ENCODE results near the gene NOD2. TPM values are rescaled to one million over a fixed set of nuclear protein-coding genes. Genes with fewer than 3 reads are reported as not detected.

NOD2 gene
- total RNA-seq, 1 experiment from 2014 or later: not detected

GRCh38 chr16:50717091-50717490 is 23.7 kb downstream of the NOD2 start:
- ChIA-PET CTCF (no interaction called here), POLR2A (no interaction called here)
- Histone ChIP-seq H3K27me3 (ENCODE audit: control insufficient read depth, insufficient read depth, low read length) (no peaks in the 10 kb centered on the region), H3K4me1 (ENCODE audit: control insufficient read depth, insufficient read depth, low read length) (no peaks in the 10 kb centered on the region), H3K4me3 (ENCODE audit: low read depth in 2 of 2, low read length in 2 of 2) (no peak overlapping the region), H3K27ac (ENCODE audit: low read length) (no peak overlapping the region), H3K9me3 (ENCODE audit: control insufficient read depth, insufficient read depth, low read depth, low read length) (no peaks in the 10 kb centered on the region), H3K36me3 (ENCODE audit: control insufficient read depth, insufficient read depth, low read length) (no peaks in the 10 kb centered on the region)
- in situ Hi-C loops (cut with HindIII; ENCODE audit: low pct_unique_long_range_greater_than_20kb, low sequenced_read_pairs): no loop called here
- no peak for TF ChIP-seq REST (IDR thresholded peaks at IDR 0.05; ENCODE audit: insufficient read depth in 1 of 2, low read depth in 2 of 2, low read length in 1 of 2)
- no peak for TF ChIP-seq POLR2AphosphoS5 (IDR thresholded peaks at IDR 0.05; ENCODE audit: low read depth, low read length)
- no peak for TF ChIP-seq CTCF (IDR thresholded peaks at IDR 0.05)
- no peak for TF ChIP-seq TCF7L2 (IDR thresholded peaks at IDR 0.05; ENCODE audit: low read depth, low read length)
- no peak for TF ChIP-seq SIN3A (IDR thresholded peaks at IDR 0.05; ENCODE audit: borderline replicate concordance, insufficient read depth, low read depth, low read length)
- no peak for DNase-seq (ENCODE audit: low read depth, low spot score)
- BruUV-seq (replicated peaks): no TSS peak
- ATAC-seq: no peak
- intact Hi-C loops (cut with micrococcal nuclease; ENCODE audit: unreplicated experiment): no loop called here

GRCh38 chr16:50717494-50717893 is 24.1 kb downstream of the NOD2 start:
- H3K4me1 ChIP-seq (ENCODE audit: control insufficient read depth, insufficient read depth, low read length): no peaks in the 10 kb centered on the region
- no TSS peak for BruUV-seq (replicated peaks)
- POLR2A ChIA-PET: no interaction called here
- ATAC-seq (no peak), DNase-seq (ENCODE audit: low read depth, low spot score) (no peak)
- H3K27ac ChIP-seq (ENCODE audit: low read length): no peak overlapping the region
- intact Hi-C loops (cut with micrococcal nuclease; ENCODE audit: unreplicated experiment): no loop called here
- no peaks in the 10 kb centered on the region for H3K36me3 ChIP-seq (ENCODE audit: control insufficient read depth, insufficient read depth, low read length)
- CTCF ChIA-PET: no interaction called here
- H3K4me3 ChIP-seq (ENCODE audit: low read depth in 2 of 2, low read length in 2 of 2): no peak overlapping the region
- no peaks in the 10 kb centered on the region for H3K9me3 ChIP-seq (ENCODE audit: control insufficient read depth, insufficient read depth, low read depth, low read length)
- H3K27me3 ChIP-seq (ENCODE audit: control insufficient read depth, insufficient read depth, low read length): no peaks in the 10 kb centered on the region
- TF ChIP-seq CTCF (IDR thresholded peaks at IDR 0.05): no peak
- no peak for TF ChIP-seq POLR2AphosphoS5 (IDR thresholded peaks at IDR 0.05; ENCODE audit: low read depth, low read length)
- no peak for TF ChIP-seq SIN3A (IDR thresholded peaks at IDR 0.05; ENCODE audit: borderline replicate concordance, insufficient read depth, low read depth, low read length)
- no peak for TF ChIP-seq TCF7L2 (IDR thresholded peaks at IDR 0.05; ENCODE audit: low read depth, low read length)
- no peak for TF ChIP-seq REST (IDR thresholded peaks at IDR 0.05; ENCODE audit: insufficient read depth in 1 of 2, low read depth in 2 of 2, low read length in 1 of 2)
- in situ Hi-C loops (cut with HindIII; ENCODE audit: low pct_unique_long_range_greater_than_20kb, low sequenced_read_pairs): no loop called here

Measured in Panc1 (cell line).